GM13976 (cell line): Measurements from ENCODE around the gene POLR2L.
A peak's percentile ranks its signal among the peaks of the same experiment; 100 is the strongest.

ENCODE experiments used
- DNase-seq: peaks from one replicate; pipeline ENCODE4 v3.0.0; 2012; ENCODE audit warnings: low spot score
- CTCF ChIP-seq: IDR thresholded peaks from 2 replicates; pipeline ENCODE4 v1.5.1; 2012; ENCODE audit warnings: borderline replicate concordance, mild to moderate bottlenecking; ENCODE audit not compliant: insufficient read depth; ENCODE audit errors: extremely low read depth, missing control alignments, control extremely low read depth
- in situ Hi-C: fragments of 300-500 bp; cut with MboI; formaldehyde crosslinking; loops from one replicate; pipeline ENCODE4 v1.12.0; 2022; ENCODE audit warnings: low sequenced_read_pairs, mixed read lengths, inconsistent platforms; ENCODE audit not compliant: unreplicated experiment

Gene POLR2L

DNA sequence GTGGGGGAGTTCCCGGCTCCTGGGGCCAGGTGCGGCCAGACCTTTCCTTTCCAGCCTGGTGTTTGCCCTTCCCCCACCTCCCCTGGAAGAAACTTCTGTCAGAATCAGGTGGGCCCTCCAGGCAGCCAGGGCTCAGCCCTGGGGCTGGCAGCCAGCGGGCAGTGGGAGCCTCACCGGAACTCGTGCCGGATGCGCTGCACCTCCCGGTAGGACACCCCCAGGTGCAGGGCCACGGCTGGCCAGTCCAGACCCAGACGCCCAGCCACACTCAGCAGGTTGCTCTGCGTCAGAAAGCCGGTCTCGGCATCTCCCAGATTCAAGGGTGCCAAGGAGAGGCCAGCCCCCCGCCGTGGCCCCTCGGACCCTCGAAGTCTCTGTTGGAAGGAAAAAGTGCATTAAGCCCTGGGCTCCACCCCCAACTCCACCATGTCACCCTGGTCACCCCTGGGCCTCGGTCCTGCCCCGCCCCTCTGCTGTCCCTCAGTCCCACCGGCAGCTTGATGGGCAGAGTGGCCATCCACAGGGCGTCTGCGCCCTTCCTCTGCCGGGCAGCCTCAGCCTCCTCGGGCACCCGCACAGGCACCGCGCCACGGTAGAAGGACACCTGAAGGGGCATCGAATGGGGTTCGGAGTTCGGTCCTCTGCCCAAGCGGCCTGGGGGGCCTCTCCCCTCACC is 42.5 kb downstream of the POLR2L start:
- DNase-seq: no peak
- no peak for TF ChIP-seq CTCF
- in situ Hi-C loops: no loop called here

GRCh38 chr11:798093-798713 is 44.1 kb downstream of the POLR2L start, which contains the start of gene SLC25A22:
TSS of gene SLC25A22 (minus strand) at chr11:798281. CDS start at chr11:795006, 3,275 bp downstream.
- TF ChIP-seq CTCF: peak; percentile 92
- in situ Hi-C loops: no loop called here

DNA sequence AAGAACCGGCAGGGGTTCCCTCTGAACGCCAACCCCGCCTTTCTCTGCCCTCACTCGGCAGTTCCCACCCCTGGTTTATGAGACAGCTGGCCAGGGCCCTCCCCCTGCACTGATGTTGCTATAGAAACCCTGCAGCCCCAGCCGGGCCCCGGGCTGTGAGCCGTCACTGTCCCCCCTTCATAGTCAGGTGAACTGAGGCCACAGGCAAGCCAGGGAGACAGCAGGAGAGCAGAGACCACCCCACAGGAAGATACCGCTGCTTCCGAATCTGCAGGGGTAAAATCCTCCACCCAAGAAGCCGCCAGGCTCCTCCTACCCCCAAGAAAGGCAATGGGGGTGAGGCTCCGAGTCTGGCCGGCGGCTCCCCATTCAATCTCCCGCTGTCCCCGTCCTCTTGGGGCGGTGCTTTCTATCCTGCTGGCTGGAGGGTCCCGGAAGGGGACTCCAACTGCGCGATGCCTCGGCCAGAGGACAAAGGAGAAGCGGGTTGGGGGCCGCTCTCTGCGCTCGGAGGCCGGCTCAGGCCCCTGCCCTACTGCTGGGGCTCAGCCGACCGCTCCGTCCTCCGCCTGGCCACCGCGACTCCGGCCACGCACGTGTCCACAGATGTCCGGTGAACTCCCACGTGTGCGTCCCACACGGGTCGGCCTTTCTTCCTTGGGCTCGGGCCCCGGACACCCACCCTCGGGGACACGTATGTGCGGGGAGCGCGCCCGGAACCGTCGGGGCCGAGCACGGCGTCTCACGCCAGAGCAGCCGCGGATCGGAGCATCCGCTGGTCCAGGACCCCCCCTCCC is 44.8 kb downstream of the POLR2L start:
- no peak for TF ChIP-seq CTCF
- in situ Hi-C loops: no loop called here
- peak; percentile 89 for DNase-seq

More at GRCh38 chr11:798093-798713, 44.1 kb downstream of the POLR2L start, which contains the start of gene SLC25A22:
- DNase-seq: peak; percentile 94

- in situ Hi-C loops: no loop called here
- TF ChIP-seq CTCF: no peak
- no peak for DNase-seq
Observed at GRCh38 chr11:796565-797295, 45.6 kb downstream of the POLR2L start.

DNA sequence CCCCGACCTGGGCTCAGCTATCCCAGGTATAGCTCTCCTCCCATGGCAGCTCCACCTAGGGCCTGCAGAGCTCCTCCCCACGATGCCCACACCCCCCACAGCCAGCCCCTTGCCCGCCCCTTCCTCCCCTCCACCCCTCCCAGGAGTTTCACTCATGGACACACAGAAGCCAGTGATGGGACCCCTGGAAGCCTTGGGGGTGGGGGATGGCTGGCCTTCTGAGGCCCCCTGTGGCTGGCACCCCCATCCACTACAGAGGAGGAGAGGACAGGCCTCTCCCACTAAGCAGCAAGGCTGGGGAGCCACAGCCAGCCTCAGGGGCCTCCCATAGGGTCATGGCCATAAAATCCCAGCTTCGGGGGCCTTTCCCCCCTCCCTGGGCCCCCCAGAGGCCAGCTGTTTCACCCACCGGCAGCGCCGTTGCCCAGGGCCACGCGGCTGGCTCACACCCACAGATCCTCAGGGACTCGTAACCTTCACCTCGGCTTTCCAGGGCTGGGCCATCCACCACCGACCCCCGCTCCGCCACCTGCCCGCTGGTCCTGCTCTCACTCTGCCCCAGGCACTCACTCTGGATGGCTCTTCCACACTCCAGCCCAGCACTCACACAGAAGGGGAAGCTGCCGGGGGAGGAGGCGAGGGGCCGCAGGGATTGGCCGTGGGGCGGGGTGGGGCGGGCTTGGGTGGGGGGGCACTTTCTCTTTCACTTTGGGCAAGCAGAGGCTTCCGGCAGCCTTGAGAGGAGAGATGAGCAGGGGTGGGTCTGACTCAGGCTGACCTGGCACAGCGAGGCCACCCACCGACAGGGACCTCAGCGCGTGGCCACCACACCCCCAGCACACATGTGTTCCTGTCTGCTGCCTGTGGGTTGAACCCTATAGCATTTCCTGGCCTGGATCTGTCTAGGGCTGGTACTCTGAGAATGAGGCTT is 46.4 kb downstream of the POLR2L start:
- in situ Hi-C loops: no loop called here
- DNase-seq: peak; percentile 94

More for the DNA sequence above, 46.4 kb downstream of the POLR2L start:
- no peak for TF ChIP-seq CTCF
